ENCODE data around the gene KIAA1586. TPM values are rescaled to one million over a fixed set of nuclear protein-coding genes. Genes with fewer than 3 reads are reported as not detected.
A peak's percentile ranks its signal among the peaks of the same experiment; 100 is the strongest.
"Not testable (repeated sequence)": the region's sequence is repeated elsewhere in the genome, so short reads cannot be mapped to it uniquely, and the experiment has no call there.

The KIAA1586 gene
- total and polyA plus RNA-seq, 4 donors: 17.1 to 59.4 (median 20.0) TPM

GRCh38 chr6:57038906-57039305, 7.6 kb upstream of the KIAA1586 start:
- Histone ChIP-seq H3K36me3 (ENCODE audit: control insufficient read depth, insufficient read depth, low read length) (no peaks in the 10 kb centered on the region), H3K4me1 (ENCODE audit: control insufficient read depth, insufficient read depth, low read length) (no peaks in the 10 kb centered on the region), H3K27ac (ENCODE audit: low read depth, low read length) (no peak overlapping the region), H3K9me3 (ENCODE audit: control insufficient read depth, insufficient read depth, low read length) (no peaks in the 10 kb centered on the region), H3K27me3 (ENCODE audit: control insufficient read depth, insufficient read depth, low read length) (no peaks in the 10 kb centered on the region), H3K4me3 (ENCODE audit: low read depth, low read length) (no peak overlapping the region)
- DNase-seq (ENCODE audit: low read depth in 4 of 6, low spot score in 6 of 6): peak in 1 of 6 donors; percentile 50
- WGBS (ENCODE audit: insufficient coverage): 95% methylated on average over 2 of the region's 2 CpGs

GRCh38 chr6:57040011-57040410, 6.5 kb upstream of the KIAA1586 start:
- no peaks in the 10 kb centered on the region for H3K4me1 ChIP-seq (ENCODE audit: control insufficient read depth, insufficient read depth, low read length)
- no peaks in the 10 kb centered on the region for H3K27me3 ChIP-seq (ENCODE audit: control insufficient read depth, insufficient read depth, low read length)
- no peaks in the 10 kb centered on the region for H3K9me3 ChIP-seq (ENCODE audit: control insufficient read depth, insufficient read depth, low read length)
- H3K27ac ChIP-seq (ENCODE audit: low read depth, low read length): no peak overlapping the region
- no peaks in the 10 kb centered on the region for H3K36me3 ChIP-seq (ENCODE audit: control insufficient read depth, insufficient read depth, low read length)
- H3K4me3 ChIP-seq (ENCODE audit: low read depth, low read length): no peak overlapping the region
- 87% methylated on average over 4 of the region's 5 CpGs for WGBS (ENCODE audit: insufficient coverage)
- no peak for DNase-seq (ENCODE audit: low read depth in 4 of 6, low spot score in 6 of 6)

GRCh38 chr6:57044061-57044460, 2.4 kb upstream of the KIAA1586 start:
- DNase-seq (ENCODE audit: low read depth in 4 of 6, low spot score in 6 of 6); H3K27me3 ChIP-seq (ENCODE audit: control insufficient read depth, insufficient read depth, low read length); H3K27ac ChIP-seq (ENCODE audit: low read depth, low read length); H3K9me3 ChIP-seq (ENCODE audit: control insufficient read depth, insufficient read depth, low read length); H3K4me1 ChIP-seq (ENCODE audit: control insufficient read depth, insufficient read depth, low read length); H3K4me3 ChIP-seq (ENCODE audit: low read depth, low read length); H3K36me3 ChIP-seq (ENCODE audit: control insufficient read depth, insufficient read depth, low read length): not testable (repeated sequence)
- WGBS (ENCODE audit: insufficient coverage): no CpG with 5 or more reads among the region's 1 CpG

- WGBS (ENCODE audit: insufficient coverage): no CpG with 5 or more reads among the region's 2 CpGs
Observed at GRCh38 chr6:57044568-57044967, 1.9 kb upstream of the KIAA1586 start.

GRCh38 chr6:57047257-57047585, 728 bp downstream of the KIAA1586 start:
- not testable (repeated sequence) for H3K9me3 ChIP-seq (ENCODE audit: control insufficient read depth, insufficient read depth, low read length); H3K27me3 ChIP-seq (ENCODE audit: control insufficient read depth, insufficient read depth, low read length); H3K27ac ChIP-seq (ENCODE audit: low read depth, low read length); H3K4me3 ChIP-seq (ENCODE audit: low read depth, low read length); H3K36me3 ChIP-seq (ENCODE audit: control insufficient read depth, insufficient read depth, low read length); DNase-seq (ENCODE audit: low read depth in 4 of 6, low spot score in 6 of 6); H3K4me1 ChIP-seq (ENCODE audit: control insufficient read depth, insufficient read depth, low read length)
- WGBS (ENCODE audit: insufficient coverage): no CpG with 5 or more reads among the region's 5 CpGs

More at GRCh38 chr6:57044568-57044967, 1.9 kb upstream of the KIAA1586 start:
- no peaks in the 10 kb centered on the region for H3K27me3 ChIP-seq (ENCODE audit: control insufficient read depth, insufficient read depth, low read length)
- no peaks in the 10 kb centered on the region for H3K36me3 ChIP-seq (ENCODE audit: control insufficient read depth, insufficient read depth, low read length)
- no peak overlapping the region for H3K4me3 ChIP-seq (ENCODE audit: low read depth, low read length)
- H3K4me1 ChIP-seq (ENCODE audit: control insufficient read depth, insufficient read depth, low read length): no peaks in the 10 kb centered on the region
- H3K27ac ChIP-seq (ENCODE audit: low read depth, low read length): no peak overlapping the region
- H3K9me3 ChIP-seq (ENCODE audit: control insufficient read depth, insufficient read depth, low read length): no peaks in the 10 kb centered on the region
- no peak for DNase-seq (ENCODE audit: low read depth in 4 of 6, low spot score in 6 of 6)

- not testable (repeated sequence) for H3K27ac ChIP-seq (ENCODE audit: low read depth, low read length); H3K36me3 ChIP-seq (ENCODE audit: control insufficient read depth, insufficient read depth, low read length); H3K27me3 ChIP-seq (ENCODE audit: control insufficient read depth, insufficient read depth, low read length); H3K4me3 ChIP-seq (ENCODE audit: low read depth, low read length); DNase-seq (ENCODE audit: low read depth in 4 of 6, low spot score in 6 of 6); H3K9me3 ChIP-seq (ENCODE audit: control insufficient read depth, insufficient read depth, low read length); H3K4me1 ChIP-seq (ENCODE audit: control insufficient read depth, insufficient read depth, low read length)
- 66% methylated on average over 5 of the region's 6 CpGs for WGBS (ENCODE audit: insufficient coverage)
Observed at GRCh38 chr6:57047859-57048258, 1.4 kb downstream of the KIAA1586 start.

GRCh38 chr6:57048577-57048976, 2.1 kb downstream of the KIAA1586 start:
- H3K27me3 ChIP-seq (ENCODE audit: control insufficient read depth, insufficient read depth, low read length): no peaks in the 10 kb centered on the region
- H3K4me1 ChIP-seq (ENCODE audit: control insufficient read depth, insufficient read depth, low read length): no peaks in the 10 kb centered on the region
- WGBS (ENCODE audit: insufficient coverage): 62% methylated on average over 3 of the region's 5 CpGs
- H3K9me3 ChIP-seq (ENCODE audit: control insufficient read depth, insufficient read depth, low read length): no peaks in the 10 kb centered on the region
- no peak for DNase-seq (ENCODE audit: low read depth in 4 of 6, low spot score in 6 of 6)
- H3K36me3 ChIP-seq (ENCODE audit: control insufficient read depth, insufficient read depth, low read length): peaks cover 9% of the 10 kb centered on the region
- no peak overlapping the region for H3K4me3 ChIP-seq (ENCODE audit: low read depth, low read length)
- no peak overlapping the region for H3K27ac ChIP-seq (ENCODE audit: low read depth, low read length)

GRCh38 chr6:57063847-57064246, 17.4 kb downstream of the KIAA1586 start:
- Histone ChIP-seq H3K9me3 (ENCODE audit: control insufficient read depth, insufficient read depth, low read length) (no peaks in the 10 kb centered on the region), H3K36me3 (ENCODE audit: control insufficient read depth, insufficient read depth, low read length) (peaks cover 11% of the 10 kb centered on the region), H3K4me3 (ENCODE audit: low read depth, low read length) (no peak overlapping the region), H3K27ac (ENCODE audit: low read depth, low read length) (no peak overlapping the region), H3K27me3 (ENCODE audit: control insufficient read depth, insufficient read depth, low read length) (no peaks in the 10 kb centered on the region), H3K4me1 (ENCODE audit: control insufficient read depth, insufficient read depth, low read length) (no peaks in the 10 kb centered on the region)
- WGBS (ENCODE audit: insufficient coverage): 86% methylated on average over 1 of the region's 3 CpGs
- DNase-seq (ENCODE audit: low read depth in 4 of 6, low spot score in 6 of 6): no peak

GRCh38 chr6:57064809-57065208, 18.3 kb downstream of the KIAA1586 start:
- H3K4me1 ChIP-seq (ENCODE audit: control insufficient read depth, insufficient read depth, low read length): no peaks in the 10 kb centered on the region
- H3K4me3 ChIP-seq (ENCODE audit: low read depth, low read length): no peak overlapping the region
- no peaks in the 10 kb centered on the region for H3K9me3 ChIP-seq (ENCODE audit: control insufficient read depth, insufficient read depth, low read length)
- no peaks in the 10 kb centered on the region for H3K27me3 ChIP-seq (ENCODE audit: control insufficient read depth, insufficient read depth, low read length)
- H3K36me3 ChIP-seq (ENCODE audit: control insufficient read depth, insufficient read depth, low read length): peaks cover 11% of the 10 kb centered on the region
- H3K27ac ChIP-seq (ENCODE audit: low read depth, low read length): no peak overlapping the region
- no CpG with 5 or more reads among the region's 1 CpG for WGBS (ENCODE audit: insufficient coverage)
- DNase-seq (ENCODE audit: low read depth in 4 of 6, low spot score in 6 of 6): no peak

- Histone ChIP-seq H3K4me3 (ENCODE audit: low read depth, low read length) (no peak overlapping the region), H3K4me1 (ENCODE audit: control insufficient read depth, insufficient read depth, low read length) (no peaks in the 10 kb centered on the region)
- no CpG with 5 or more reads among the region's 1 CpG for WGBS (ENCODE audit: insufficient coverage)
Observed at GRCh38 chr6:57068061-57068460, 21.6 kb downstream of the KIAA1586 start.

More at GRCh38 chr6:57068061-57068460, 21.6 kb downstream of the KIAA1586 start:
- H3K9me3 ChIP-seq (ENCODE audit: control insufficient read depth, insufficient read depth, low read length): no peaks in the 10 kb centered on the region
- peaks cover 2% of the 10 kb centered on the region for H3K36me3 ChIP-seq (ENCODE audit: control insufficient read depth, insufficient read depth, low read length)
- H3K27ac ChIP-seq (ENCODE audit: low read depth, low read length): no peak overlapping the region
- no peaks in the 10 kb centered on the region for H3K27me3 ChIP-seq (ENCODE audit: control insufficient read depth, insufficient read depth, low read length)
- DNase-seq (ENCODE audit: low read depth in 4 of 6, low spot score in 6 of 6): no peak
